B cell (primary cell): ENCODE data around the gene MRPL55.

ENCODE experiments used
- EZH2 ChIP-seq: IDR thresholded peaks from 2 replicates; pipeline ENCODE4 v1.6.1; 2012; ENCODE audit warnings: borderline replicate concordance, low read depth, mild to moderate bottlenecking, moderate library complexity, low read length; ENCODE audit not compliant: insufficient read depth, poor library complexity, severe bottlenecking
- TF ChIP-seq, protein P1 (sequence below): fragments of 200-600 bp; IDR thresholded peaks from one replicate; pipeline ENCODE4 v1.8.0; 2022; ENCODE audit warnings: antibody characterized with exemption, mild to moderate bottlenecking

DNA sequence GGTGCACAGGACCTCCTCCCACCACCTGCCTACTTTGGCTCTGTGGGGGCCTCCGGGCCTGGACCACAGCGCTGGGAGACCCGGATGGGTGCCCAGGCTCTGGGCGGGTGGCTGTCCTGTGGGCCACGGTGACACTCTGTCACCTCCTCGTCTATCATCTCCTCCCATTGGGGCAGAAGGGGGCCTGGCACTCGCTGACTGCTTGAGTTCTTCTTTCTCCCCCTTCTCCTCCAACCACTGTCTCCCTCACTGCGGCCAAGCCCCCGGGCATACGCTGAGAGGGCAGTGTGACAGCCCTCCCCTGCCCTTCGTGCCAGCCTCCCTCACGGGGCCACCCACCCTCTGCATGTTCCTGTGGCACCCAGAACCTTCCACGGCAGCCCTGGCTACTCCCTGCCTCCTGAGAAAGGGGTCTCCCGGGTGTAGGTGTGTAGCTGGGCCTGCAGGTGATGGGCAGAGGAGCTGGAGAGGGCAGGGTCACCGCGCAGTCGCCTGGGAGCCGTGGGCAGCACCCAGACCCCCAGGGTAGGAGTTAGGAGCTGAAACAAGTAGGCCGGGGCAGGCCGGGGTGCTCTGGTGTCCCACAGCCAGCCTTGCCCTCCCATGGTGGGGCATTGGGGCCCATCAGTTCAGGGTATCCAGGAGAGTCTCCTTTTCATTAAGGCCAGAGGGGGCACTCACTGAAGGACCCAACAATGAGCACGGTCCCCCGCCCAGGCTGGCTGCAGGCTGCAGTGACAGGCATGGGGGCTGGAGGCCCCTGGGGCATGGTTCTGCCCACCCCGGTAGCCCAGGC, 35.8 kb downstream of the MRPL55 start:
- TF ChIP-seq, protein P1, sequence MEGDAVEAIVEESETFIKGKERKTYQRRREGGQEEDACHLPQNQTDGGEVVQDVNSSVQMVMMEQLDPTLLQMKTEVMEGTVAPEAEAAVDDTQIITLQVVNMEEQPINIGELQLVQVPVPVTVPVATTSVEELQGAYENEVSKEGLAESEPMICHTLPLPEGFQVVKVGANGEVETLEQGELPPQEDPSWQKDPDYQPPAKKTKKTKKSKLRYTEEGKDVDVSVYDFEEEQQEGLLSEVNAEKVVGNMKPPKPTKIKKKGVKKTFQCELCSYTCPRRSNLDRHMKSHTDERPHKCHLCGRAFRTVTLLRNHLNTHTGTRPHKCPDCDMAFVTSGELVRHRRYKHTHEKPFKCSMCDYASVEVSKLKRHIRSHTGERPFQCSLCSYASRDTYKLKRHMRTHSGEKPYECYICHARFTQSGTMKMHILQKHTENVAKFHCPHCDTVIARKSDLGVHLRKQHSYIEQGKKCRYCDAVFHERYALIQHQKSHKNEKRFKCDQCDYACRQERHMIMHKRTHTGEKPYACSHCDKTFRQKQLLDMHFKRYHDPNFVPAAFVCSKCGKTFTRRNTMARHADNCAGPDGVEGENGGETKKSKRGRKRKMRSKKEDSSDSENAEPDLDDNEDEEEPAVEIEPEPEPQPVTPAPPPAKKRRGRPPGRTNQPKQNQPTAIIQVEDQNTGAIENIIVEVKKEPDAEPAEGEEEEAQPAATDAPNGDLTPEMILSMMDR, result no peak
- no peak for TF ChIP-seq EZH2
